SK-N-SH treated with all-trans-retinoic acid at 6 μM for 48 hours (cell line): ENCODE results near the gene TEN1.

ENCODE experiments used
- ARNTL ChIP-seq: fragments of 450-650 bp; formaldehyde crosslinking; IDR thresholded peaks from 2 replicates; pipeline ENCODE4 v1.5.0; 2020; ENCODE audit warnings: low read depth, mild to moderate bottlenecking, moderate library complexity, borderline replicate concordance
- BACH2 ChIP-seq: fragments of 250-450 bp; sonication (Bioruptor Pico); IDR thresholded peaks from 2 replicates; pipeline ENCODE4 v1.9.0; 2021; ENCODE audit warnings: mild to moderate bottlenecking, borderline replicate concordance
- OSR1 ChIP-seq: fragments of 250-450 bp; sonication (Bioruptor Pico); IDR thresholded peaks from 2 replicates; pipeline ENCODE4 v1.8.0; 2022; ENCODE audit warnings: moderate library complexity, mild to moderate bottlenecking, inconsistent platforms
- RARB ChIP-seq: fragments of 250-450 bp; sonication (Bioruptor Pico); IDR thresholded peaks from 2 replicates; pipeline ENCODE4 v1.8.0; 2021; ENCODE audit warnings: mild to moderate bottlenecking, moderate library complexity
- ZFP30 ChIP-seq: fragments of 450-650 bp; formaldehyde crosslinking; IDR thresholded peaks from 2 replicates; pipeline ENCODE4 v1.5.0; 2022; ENCODE audit warnings: mild to moderate bottlenecking, moderate library complexity
- ZNF8 ChIP-seq: fragments of 450-650 bp; formaldehyde crosslinking; IDR thresholded peaks from 2 replicates; pipeline ENCODE4 v1.5.0; 2020; ENCODE audit warnings: mild to moderate bottlenecking, moderate library complexity
- TF ChIP-seq, protein P1 (sequence below): fragments of 250-450 bp; sonication (Bioruptor Pico); IDR thresholded peaks from 2 replicates; pipeline ENCODE4 v1.5.1; 2021; ENCODE audit warnings: mild to moderate bottlenecking, moderate library complexity
- TF ChIP-seq, protein P2 (sequence below): fragments of 250-450 bp; sonication (Bioruptor Pico); IDR thresholded peaks from 2 replicates; pipeline ENCODE4 v1.8.0; 2021; ENCODE audit warnings: low read depth, mild to moderate bottlenecking, moderate library complexity, borderline replicate concordance
- TF ChIP-seq, protein P3 (sequence below): fragments of 250-450 bp; sonication (Bioruptor Pico); IDR thresholded peaks from 2 replicates; pipeline ENCODE4 v1.8.0; 2020; ENCODE audit warnings: mild to moderate bottlenecking, moderate library complexity, borderline replicate concordance
- TF ChIP-seq, protein P4 (sequence below): fragments of 250-450 bp; sonication (Bioruptor Pico); IDR thresholded peaks from 2 replicates; pipeline ENCODE4 v1.5.0; 2020; ENCODE audit warnings: mild to moderate bottlenecking, moderate library complexity

DNA sequence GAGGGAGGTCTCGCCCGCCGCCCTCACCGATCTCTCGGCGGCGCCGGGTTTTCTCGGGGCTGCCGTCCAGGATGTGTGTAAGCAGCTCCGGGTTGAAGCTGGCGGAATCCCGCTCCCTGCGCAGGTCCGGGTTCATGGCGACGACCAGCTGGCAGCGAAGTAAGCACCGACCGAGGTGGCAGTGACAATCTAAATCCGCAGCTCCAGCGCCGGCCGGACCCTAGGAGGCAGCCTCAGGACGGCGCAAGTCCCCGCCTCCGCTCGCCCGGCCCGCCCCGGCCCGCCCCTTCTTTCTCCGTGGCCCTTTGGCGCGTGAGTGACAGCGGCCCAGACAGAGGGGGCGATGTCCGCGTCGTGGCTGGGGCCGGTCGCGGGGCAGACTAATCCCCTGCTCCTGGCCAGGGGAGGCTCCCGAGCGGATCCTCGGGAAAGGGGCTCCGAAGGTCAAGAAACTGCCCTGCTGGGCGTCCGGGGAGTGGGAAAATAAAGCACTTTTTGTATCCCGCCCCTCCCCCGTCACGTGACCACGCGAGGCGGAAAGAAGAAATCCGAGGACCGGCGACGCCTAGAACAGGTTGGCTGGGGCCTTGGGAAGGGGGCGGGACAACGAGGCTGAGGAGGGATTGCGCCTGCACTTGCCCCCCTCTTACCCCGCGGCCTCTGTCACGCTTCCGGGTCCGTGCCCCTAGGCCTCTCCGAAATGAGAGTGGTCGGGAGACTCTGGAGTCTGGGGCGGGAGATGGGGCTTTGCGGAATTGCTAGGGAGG lies at the start of gene TEN1, which contains the start of gene ACOX1:
- TF ChIP-seq RARB (CRISPR knock-in tag) = no peak
- TF ChIP-seq ARNTL (CRISPR knock-in tag) = no peak; the same call in 1 of the 2 replicates
- no peak for TF ChIP-seq ZFP30 (CRISPR knock-in tag)
- no peak for TF ChIP-seq ZNF8 (CRISPR knock-in tag)
- TF ChIP-seq, protein P1, sequence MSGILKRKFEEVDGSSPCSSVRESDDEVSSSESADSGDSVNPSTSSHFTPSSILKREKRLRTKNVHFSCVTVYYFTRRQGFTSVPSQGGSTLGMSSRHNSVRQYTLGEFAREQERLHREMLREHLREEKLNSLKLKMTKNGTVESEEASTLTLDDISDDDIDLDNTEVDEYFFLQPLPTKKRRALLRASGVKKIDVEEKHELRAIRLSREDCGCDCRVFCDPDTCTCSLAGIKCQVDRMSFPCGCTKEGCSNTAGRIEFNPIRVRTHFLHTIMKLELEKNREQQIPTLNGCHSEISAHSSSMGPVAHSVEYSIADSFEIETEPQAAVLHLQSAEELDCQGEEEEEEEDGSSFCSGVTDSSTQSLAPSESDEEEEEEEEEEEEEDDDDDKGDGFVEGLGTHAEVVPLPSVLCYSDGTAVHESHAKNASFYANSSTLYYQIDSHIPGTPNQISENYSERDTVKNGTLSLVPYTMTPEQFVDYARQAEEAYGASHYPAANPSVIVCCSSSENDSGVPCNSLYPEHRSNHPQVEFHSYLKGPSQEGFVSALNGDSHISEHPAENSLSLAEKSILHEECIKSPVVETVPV (CRISPR knock-in tag) = no peak
- TF ChIP-seq BACH2 (CRISPR knock-in tag) = no peak
- TF ChIP-seq, protein P2, sequence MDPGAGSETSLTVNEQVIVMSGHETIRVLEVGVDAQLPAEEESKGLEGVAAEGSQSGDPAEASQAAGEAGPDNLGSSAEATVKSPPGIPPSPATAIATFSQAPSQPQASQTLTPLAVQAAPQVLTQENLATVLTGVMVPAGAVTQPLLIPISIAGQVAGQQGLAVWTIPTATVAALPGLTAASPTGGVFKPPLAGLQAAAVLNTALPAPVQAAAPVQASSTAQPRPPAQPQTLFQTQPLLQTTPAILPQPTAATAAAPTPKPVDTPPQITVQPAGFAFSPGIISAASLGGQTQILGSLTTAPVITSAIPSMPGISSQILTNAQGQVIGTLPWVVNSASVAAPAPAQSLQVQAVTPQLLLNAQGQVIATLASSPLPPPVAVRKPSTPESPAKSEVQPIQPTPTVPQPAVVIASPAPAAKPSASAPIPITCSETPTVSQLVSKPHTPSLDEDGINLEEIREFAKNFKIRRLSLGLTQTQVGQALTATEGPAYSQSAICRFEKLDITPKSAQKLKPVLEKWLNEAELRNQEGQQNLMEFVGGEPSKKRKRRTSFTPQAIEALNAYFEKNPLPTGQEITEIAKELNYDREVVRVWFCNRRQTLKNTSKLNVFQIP = peak; percentile 59; the same call in 1 of the 2 replicates
- TF ChIP-seq, protein P3, sequence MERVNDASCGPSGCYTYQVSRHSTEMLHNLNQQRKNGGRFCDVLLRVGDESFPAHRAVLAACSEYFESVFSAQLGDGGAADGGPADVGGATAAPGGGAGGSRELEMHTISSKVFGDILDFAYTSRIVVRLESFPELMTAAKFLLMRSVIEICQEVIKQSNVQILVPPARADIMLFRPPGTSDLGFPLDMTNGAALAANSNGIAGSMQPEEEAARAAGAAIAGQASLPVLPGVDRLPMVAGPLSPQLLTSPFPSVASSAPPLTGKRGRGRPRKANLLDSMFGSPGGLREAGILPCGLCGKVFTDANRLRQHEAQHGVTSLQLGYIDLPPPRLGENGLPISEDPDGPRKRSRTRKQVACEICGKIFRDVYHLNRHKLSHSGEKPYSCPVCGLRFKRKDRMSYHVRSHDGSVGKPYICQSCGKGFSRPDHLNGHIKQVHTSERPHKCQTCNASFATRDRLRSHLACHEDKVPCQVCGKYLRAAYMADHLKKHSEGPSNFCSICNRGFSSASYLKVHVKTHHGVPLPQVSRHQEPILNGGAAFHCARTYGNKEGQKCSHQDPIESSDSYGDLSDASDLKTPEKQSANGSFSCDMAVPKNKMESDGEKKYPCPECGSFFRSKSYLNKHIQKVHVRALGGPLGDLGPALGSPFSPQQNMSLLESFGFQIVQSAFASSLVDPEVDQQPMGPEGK (CRISPR knock-in tag) = peak; percentile 46; the same call in 1 of the 2 replicates
- no peak for TF ChIP-seq OSR1 (CRISPR knock-in tag)
- TF ChIP-seq, protein P4, sequence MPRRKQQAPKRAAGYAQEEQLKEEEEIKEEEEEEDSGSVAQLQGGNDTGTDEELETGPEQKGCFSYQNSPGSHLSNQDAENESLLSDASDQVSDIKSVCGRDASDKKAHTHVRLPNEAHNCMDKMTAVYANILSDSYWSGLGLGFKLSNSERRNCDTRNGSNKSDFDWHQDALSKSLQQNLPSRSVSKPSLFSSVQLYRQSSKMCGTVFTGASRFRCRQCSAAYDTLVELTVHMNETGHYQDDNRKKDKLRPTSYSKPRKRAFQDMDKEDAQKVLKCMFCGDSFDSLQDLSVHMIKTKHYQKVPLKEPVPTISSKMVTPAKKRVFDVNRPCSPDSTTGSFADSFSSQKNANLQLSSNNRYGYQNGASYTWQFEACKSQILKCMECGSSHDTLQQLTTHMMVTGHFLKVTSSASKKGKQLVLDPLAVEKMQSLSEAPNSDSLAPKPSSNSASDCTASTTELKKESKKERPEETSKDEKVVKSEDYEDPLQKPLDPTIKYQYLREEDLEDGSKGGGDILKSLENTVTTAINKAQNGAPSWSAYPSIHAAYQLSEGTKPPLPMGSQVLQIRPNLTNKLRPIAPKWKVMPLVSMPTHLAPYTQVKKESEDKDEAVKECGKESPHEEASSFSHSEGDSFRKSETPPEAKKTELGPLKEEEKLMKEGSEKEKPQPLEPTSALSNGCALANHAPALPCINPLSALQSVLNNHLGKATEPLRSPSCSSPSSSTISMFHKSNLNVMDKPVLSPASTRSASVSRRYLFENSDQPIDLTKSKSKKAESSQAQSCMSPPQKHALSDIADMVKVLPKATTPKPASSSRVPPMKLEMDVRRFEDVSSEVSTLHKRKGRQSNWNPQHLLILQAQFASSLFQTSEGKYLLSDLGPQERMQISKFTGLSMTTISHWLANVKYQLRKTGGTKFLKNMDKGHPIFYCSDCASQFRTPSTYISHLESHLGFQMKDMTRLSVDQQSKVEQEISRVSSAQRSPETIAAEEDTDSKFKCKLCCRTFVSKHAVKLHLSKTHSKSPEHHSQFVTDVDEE (CRISPR knock-in tag) = no peak
